Fibroblast of peridontal ligament (primary cell): ENCODE results near the gene SART3.
"Not testable (repeated sequence)": the region's sequence is repeated elsewhere in the genome, so short reads cannot be mapped to it uniquely, and the experiment has no call there.

Experiments used
- DNase-seq: peaks from one replicate; pipeline ENCODE4 v3.0.0-alpha.2; 2010; ENCODE audit errors: extremely low read depth

SART3 gene

DNA sequence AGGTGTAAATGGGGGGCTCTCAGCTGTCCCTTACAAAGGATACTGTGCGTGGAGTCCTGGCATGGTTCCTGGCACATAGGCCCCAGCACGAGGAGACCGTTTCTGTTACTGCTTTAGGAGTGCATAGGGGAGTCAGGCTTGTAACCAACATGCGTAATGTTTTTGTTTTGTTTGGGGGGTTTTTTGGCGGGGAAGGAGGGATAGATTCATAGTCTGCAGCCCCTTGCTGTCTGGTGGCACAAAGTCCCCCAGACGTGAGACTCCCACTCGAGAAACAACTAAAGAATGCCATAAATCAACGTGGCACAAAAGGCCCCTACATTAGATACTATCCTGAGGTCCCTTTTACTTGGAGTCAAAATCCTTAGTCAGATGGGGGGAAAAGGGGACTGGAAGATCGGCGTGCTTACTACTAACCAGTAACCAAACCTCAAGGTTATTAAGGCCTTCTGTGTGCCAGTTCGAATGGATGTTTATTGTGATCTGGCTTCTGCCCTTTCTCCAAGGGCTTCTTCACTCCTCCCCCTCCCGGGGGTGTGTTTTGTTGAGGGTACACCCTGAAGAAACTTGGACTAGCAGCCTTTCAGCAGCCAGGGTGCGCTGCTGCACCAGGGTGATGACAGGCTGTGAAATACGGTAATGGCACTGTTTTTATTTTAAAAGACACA lies 2.3 kb upstream of the SART3 start:
- peak; percentile 94 for DNase-seq

DNA sequence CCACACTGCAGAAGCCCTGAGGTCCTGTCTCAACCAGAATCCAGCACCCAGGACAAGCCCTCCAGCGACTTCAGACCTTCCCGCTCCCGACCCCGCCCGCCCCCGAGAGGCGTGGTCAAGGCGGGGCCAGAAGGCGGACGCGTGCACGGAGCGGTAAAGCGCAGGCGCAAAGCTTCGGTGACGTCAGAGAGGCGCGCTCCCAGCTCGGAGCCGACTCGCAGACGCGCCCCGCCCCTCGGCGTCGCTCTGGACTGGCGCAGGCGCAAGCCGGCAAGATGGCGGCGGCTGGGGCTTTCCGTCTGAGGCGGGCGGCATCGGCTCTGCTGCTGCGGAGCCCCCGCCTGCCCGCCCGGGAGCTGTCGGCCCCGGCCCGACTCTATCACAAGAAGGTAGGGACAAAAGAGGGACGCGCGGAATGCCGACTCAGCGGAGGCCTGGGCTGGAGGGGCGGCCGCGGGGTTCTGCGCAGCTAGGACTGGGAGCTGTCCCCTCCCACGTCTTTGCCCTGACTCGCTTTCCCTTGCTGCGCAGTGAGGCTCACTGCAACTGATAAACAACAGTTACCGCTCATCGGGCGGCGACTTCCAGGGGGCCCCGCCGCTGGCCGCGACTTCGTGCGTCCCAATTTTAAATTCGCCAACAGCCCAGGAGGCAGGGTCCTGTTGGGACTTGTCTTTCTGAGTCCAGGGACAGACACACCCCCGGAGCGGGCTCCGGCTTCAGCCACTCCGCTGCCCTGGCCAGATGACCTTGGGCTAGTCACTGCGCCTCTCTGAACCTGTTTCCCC lies 1.6 kb upstream of the SART3 start, which contains the start of gene ISCU:
ISCU (plus strand) TSS at position 249 of the 788 bp plus-strand sequence; CDS start at position 276, 27 bp downstream.
- DNase-seq = peak; percentile 96

DNA sequence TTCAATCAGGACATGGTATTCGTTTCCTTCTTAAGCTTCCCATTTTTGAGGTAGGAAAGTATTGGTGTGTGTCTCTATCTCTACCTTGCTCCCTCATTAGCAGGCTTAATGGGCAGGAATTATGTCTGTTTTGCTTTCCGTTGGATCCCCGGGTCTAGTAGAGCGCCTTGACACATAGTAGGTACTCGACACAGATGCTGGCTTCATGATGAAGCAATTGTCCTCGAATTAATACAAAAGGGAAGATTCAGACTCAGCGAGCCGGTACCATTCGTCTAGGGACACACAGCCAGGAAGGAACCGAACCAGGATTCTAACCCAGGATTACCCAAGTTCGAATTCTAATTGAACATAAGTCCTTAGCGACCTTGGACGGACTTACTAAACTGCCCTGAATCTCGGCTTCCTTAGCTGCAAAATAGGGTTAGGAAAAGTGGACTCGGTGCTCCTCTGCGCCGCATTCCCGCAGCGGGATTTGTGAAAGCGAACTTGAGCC lies 927 bp upstream of the SART3 start:
- DNase-seq = no peak

DNA sequence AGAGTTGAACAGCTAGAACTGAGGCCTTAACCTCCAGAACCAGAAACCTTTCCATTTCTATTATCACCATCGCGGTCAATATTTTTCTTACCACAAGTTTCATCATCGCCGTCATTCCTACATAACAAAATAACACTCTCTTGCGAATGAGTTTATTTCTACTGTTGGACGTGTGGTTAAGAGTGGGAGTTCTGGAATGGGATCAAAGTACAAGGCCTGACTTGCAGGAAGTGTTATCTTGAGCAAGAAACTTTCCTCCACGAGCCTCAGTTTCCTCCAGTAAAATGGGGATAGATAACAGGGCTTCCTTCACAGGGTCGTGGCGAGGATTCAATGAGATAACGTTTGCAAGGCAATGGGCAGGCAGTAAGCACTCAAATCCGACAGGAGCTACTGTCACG lies 652 bp downstream of the SART3 start:
- peak; percentile 63 for DNase-seq

DNA sequence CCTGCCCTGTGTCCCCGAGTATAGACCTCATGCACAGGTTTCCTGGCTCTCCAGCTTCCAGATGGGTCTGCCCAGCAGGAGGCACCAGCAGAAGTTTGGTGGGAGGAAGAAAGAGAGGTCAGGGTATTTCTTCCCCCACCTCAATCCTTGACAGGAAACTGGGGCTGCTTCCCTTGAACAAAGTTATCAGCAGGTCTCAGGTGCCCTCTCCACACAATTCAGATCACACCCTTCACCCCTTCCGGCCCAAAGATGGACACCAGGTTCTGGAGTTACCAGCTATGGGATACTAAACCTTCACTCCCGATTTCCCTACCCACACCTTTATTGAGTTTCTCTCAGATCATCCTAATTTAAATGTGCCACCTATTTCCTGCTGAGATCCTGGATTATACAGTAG lies 1.2 kb downstream of the SART3 start:
- DNase-seq = no peak

DNA sequence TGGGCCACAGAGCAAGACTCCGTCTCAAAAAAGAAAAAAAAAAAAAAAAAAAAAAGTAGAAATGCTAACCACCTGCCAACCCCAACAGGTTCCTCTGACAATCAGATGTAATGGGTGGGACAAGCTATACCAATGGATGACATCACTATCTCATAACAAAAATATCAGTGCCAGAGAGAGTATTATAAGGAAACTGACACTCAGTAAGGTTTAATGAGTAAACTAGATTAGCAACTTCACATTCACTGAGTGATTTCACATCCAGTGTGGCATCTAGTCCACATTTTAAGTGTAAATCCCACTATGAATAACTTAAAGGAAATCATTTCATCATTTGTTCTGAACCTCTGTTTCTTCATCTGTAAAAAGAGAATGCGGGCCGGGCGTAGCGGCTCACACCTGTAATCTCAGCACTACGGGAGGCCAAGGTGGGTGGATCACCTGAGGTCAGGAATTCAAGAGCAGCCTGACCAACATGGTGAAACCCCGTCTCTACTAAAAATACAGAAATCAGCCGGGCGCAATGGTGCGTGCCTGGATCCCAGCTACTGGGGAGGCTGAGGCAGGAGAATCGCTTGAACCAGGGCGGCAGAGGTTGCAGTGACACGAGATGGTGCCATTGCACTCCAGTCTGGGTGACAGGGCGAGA lies 1.8 kb downstream of the SART3 start:
- DNase-seq = no peak

DNA sequence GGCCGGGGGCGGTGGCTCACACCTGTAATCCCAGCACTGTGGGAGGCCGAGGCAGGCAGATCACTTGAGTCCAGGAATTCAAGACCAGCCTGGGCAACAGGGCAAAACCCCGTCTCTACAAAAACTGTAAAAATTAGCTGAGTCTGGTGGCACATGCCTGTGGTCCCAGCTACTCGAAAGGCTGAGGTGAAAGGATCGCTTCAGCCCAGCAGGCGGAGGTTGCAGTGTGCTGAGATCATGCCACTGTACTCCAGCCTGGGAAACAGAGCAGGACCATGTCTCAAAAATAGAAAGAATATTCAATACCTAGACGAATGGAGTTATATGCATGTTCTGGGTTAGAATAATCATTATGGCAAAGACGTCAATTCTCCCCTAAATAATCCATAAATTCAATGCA lies 5.6 kb downstream of the SART3 start:
- not testable (repeated sequence) for DNase-seq

DNA sequence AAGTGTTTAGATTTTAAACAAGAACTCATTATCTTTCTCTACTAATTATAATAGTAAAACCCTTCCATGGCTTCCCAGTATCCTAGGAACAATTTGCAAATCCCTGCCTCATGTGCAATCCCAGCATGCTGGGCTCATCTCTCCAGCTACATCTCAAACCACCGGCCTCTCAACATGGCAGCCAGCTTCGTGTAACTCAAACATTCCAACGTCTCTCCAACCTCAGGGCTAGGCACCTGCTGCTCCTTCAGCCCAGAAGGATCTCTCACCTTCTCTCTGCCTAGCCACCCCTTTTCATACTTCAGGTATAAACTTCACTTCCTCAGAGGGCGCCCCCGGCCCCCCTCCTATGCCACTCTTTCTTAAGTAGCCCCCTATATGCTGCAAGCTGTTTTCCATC lies 7.2 kb downstream of the SART3 start:
- no peak for DNase-seq

DNA sequence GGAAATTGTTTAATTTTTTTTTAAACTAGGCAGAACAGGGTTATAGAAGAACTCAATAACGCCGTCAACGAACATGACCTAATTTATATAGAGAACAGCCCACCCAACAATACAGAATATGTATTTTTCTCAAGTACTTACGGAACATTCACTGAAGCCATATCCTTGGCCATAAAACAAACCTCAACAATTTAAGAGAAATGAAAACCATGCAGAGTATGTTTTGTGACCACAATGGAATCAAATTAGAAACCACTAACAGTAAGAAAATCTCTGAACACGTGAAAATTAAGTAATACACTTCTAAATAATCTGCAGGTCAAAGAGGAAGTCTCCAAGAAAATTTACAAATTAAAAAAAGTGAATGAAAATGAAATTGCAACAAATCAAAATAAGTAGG lies 9.4 kb downstream of the SART3 start:
- peak; percentile 87 for DNase-seq

DNA sequence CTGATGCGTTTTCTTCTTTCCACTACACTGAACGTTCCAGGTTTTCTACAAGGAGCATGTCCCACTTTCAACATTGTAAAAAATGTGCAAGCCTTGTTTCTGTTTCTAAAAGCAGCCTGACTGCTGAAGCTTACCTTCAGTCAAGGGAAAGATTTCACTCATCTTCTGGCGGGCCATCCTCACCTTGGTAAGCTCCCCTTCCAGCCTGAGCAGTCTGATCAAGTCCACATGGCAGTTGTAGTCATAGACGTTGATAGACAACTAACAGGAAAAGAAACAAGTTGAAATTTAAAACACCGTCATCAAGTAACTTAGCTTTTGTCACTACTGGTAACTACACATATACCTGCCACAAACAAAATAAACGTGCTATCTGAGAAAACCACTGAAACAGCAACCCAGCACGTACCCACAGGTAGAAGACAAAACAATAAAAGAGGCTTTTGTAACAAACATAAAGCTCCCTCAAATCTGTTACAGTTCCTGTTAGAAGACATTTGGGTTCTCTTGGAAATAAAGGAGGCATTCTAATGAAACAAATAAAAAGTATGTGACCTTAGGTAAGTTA lies 11.9 kb downstream of the SART3 start:
- no peak for DNase-seq

DNA sequence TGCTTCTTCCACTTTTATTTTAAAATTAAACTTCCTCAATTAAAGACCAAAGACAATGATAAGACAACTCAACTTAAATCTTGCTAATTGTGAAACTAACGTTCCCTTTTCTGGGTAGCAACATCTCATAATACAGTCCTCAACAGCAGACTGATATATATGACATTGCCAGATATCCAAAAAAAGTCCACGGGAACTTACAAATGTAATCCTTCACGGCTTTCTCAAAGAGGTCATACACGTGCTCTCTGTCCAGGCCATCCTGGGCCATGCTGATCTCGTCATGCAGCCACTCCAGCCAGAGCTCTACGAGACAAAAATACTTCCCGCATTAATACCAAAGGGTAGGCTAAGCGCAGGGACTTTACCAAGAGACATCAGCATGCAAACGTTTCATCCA lies 13.3 kb downstream of the SART3 start:
- DNase-seq = no peak

DNA sequence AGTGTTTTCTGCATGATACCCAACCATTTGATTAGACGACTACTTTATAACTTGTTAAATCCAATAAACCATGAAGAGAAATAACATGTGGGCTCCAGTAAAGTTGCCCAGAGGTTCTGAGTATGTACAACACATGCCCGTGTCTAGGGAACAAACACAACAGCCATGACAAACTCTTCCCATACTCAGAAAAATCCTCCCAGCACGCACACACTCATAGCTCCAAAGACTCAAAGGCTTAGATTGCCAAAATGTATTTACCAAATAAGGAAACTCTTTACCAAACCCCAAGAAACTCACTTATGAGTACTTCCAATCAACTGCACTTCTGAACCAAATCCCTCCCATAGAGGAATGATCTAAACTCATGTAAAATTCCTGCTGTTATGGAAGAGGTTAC lies 17.3 kb downstream of the SART3 start:
- DNase-seq = no peak

DNA sequence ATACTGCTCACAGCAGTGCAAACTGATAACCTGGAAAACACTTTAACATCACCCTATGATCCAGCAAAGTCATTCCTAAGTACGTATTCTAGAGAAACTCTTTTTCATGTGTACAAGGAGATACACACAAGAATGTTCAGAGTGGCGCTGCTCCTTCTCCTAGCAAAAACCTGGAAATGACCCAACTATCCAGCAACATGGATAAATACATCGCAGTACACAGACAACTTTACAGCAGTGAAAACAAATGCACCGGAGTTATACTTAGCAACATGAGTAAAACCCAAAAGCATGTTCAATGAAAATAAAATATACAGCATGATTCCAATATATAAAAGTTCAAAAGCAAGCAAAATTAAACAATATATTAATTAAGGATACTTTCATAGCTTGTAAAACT lies 18.7 kb downstream of the SART3 start:
- DNase-seq = no peak

DNA sequence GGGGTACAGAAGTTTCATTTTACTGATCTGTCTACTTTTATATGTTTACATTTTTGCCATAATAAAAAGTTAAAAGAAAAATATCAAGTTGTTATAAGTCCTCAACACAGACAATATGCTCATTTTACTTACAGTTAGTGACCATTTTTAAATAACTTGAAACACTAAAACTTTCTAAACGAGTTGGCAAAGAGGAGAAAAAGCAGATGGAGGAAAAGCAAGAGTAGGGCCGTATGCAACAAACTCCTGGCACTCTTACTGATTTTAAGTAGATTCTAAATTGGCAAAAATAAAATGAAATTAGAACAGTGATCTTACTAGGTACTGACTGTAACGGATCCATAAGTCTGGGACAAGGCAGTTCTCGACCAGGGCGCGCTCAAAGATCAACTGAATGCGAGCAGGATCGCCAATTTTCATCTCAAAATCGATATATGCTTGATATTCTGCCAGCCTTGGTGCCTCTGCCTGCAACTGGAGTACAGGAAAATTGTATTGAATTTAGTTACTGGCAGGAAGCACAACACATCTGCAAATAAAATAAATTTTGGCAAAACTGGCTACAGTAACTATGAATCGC lies 22.3 kb downstream of the SART3 start:
- DNase-seq = no peak

DNA sequence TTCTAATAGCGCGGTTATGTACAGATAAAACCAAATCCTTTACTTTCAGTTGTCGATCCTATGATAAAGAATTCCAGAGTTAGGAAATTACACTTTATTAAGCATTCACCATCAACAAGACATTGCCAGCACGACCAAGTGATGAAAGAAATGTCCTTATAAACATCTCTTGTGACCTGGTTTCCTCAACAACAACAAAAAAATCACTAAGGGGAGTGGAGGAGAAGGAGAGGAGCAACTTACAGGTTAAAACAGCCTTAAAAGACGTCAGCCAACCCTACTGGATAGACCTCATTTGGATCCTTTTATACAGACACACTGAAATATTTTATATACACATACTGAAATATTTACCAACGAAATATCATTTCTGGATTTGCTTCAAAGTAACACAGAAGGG lies 22.8 kb downstream of the SART3 start:
- no peak for DNase-seq

DNA sequence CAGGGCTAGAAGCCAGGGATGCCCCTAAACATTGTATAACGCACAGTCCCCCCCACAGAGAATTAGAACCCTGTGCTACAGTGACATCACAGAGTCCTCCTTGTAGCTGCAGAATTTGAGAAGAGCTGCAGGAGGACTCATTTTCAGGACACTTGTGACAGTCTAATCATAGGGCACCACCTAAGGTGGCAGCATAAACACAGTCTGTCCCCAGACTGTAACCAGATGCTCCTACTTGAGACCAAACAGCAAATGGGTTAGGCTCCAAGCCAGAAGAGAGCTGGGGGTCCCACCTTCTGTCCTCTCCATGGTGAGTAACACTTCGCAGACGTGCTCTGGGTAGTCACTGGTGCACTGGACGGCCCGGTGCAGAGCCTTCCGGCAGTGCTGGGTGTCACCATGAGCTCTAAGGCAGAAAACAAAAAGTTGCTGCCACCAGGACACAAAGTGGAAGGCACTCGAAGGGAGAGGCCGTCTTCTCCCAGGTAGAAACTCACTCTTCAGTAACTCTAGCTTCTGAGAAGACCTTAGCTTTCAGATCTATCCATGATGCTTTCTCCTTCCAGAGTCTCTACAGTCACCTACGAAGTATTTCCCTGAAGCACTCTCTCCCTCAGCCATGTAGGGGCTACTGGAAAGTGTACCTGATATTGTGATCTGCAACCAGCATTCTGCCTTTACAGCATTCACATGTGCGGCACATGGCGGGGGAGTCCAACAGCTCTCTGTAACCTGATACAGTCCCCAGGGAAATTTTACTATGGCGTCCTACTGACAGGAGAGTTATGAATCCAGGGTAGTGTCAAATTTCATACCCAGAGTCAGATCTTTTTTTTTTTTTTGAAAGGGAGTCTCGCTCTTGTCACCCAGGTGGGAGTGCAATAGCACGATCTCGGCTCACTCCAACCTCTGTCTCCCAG lies 28.8 kb downstream of the SART3 start:
- DNase-seq = no peak

DNA sequence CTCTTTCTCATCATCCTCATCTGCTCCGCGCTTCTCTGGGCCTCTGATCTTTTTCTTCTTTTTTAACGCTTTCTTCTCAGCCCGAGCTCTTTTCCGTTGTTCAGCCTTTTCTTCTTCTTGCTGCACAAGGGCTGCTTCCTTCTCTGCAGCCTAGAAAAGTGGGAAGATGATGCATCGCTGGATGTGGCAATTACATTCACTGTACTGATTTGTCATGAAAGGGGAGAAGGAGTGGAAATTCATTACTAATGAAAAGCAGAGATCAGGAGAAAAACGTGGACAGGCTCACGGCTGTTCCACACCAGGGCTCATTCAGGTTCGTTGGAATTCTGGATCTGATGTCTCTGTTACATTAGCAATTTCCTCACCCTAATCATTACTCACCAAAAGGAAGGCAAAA lies 30.8 kb downstream of the SART3 start:
- DNase-seq = no peak

DNA sequence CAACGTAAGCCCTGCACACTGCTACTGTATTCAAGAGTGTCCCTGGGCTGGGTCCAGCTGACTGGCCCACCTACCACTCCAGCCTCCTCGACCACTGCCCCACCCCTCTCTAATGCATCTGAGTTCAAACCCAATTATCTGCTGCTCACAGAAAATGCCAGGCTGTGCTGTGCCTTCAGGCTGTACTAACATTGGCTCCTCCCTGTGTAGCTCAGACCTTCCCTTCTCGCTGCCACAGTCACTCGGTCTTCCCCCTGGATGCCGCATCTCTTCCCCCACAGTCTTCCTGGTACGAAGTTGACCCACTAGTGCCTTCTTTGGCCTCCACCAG lies 33.8 kb downstream of the SART3 start:
- no peak for DNase-seq

DNA sequence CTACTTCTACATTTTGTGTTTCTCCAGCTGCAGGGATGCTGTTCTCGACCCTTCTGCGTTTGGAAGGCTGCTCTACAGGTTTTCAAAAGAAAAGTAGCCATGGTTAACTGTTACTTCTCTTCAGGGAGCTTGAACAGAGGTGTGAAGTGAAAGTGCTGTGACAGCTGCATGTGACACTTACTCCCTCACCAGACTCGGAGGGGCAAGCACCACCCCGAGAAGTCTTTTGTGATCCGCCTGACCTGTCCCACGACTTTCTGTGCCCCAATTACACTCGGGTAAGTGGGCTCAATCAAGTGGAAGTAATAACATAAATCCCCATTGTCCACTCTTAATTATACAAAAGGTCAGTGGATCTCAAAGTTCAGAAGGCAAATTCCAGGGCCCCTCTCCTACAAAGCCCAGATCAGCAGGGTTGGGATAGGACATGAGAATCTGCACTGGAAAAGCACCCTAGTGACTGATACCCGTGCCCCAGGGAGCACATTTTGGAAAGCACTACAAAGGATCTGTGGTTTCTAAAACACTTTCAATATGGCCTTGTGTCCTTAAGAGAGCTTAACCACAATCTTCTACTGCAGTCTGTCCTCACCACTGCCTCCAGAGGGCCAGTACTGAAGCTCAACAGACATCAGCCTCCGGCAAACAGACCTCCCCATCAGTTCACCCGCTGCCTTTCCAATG lies 34.3 kb downstream of the SART3 start:
- DNase-seq = peak; percentile 75

DNA sequence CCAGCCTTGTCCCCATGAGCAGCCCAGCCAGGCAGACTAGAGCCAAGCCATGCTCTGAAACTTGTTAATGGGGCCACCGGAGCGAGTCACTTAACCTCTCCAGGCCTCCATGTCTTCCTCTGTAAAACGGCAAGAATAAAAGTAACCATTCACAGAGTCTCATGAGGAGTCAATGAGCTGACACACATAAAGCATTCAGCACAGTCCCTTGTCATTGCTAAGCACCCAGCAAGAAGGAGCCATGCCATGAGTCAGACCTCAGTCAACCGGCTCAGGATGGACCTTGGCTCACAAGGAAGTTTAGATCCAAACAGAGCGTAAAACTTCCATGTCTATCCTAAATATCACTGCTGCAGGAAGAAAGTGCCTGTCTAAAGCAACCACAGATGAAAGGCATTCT lies 35.3 kb downstream of the SART3 start:
- DNase-seq = peak; percentile 35

DNA sequence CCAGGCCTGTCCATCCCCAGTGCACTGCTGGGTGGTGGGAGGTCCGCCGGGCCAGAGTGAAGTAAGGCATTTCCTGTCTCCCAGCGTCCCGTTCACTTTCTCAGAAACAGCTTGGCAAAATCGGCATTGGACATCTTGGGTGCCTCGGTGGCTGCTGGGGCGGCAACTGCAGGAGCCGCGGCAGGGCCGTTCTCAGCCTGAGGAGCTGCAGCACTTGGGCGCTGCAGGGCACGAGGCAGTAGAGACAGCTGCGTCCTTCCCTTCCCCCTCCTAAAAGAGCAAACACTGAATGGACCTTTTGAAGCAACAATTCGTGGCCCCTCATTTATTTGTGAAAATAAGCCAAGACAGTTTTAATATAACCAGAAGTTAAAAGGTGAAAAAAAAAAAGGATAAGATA lies 37.6 kb downstream of the SART3 start:
- no peak for DNase-seq
